HCT116 (cell line): ENCODE data around the gene GAL3ST2. TPM values are rescaled to one million over a fixed set of nuclear protein-coding genes. Genes with fewer than 3 reads are reported as not detected.

Experiments
- ATAC-seq: fragments of 200-7000 bp; cut with Tn5 transposase; 2 replicates; pipeline ENCODE4 v1.9.1; 2020; ENCODE audit warnings: mild to moderate bottlenecking, moderate library complexity
- BruUV-seq: library from RNA; stranded (reverse); fragments of 400-500 nt; replicated peaks from 2 replicates; lab custom pipeline; 2021; lab: Mats Ljungman, UMichigan
- CTCF ChIA-PET: fragments of 300-600 bp; sonication (Branson Sonifier 250); formaldehyde crosslinking; loops from one replicate; lab custom pipeline; 2021; ENCODE audit warnings: antibody characterized with exemption; lab: Charles Lee
- POLR2A ChIA-PET: fragments of 300-600, 350-600 bp; sonication (Branson Sonifier 250); formaldehyde crosslinking; loops from one replicate; lab custom pipeline; 2021; ENCODE audit warnings: antibody characterized with exemption; lab: Charles Lee
- RAD21 ChIA-PET, 2 experiments: fragments of 300-600 bp; sonication (Branson Sonifier 250); formaldehyde crosslinking; loops; one replicate each; lab custom pipeline; 2023; ENCODE audit warnings: low total read pairs in 2 of 2; ENCODE audit not compliant: uncharacterized antibody in 2 of 2, unreplicated experiment in 2 of 2, low non-redundant PET in 1 of 2; lab: Charles Lee
- DNase-seq: peaks from one replicate; pipeline ENCODE4 v3.0.0-alpha.2; 2010; ENCODE audit warnings: low read depth, low spot score
- H2AFZ ChIP-seq: fragments of 200-600 bp; shearing (Covaris generic), sonication (generic); 2 replicates; pipeline ENCODE4 v1.6.1; 2017; ENCODE audit warnings: low read depth, mixed run types, mixed read lengths, antibody characterized with exemption, low read length; ENCODE audit not compliant: poor library complexity, severe bottlenecking
- H3K27ac ChIP-seq: 2 replicates; pipeline ENCODE4 v1.5.1; 2012; ENCODE audit warnings: low read depth, low read length
- H3K27me3 ChIP-seq: fragments of 200-600 bp; sonication (generic); 2 replicates; pipeline ENCODE4 v1.6.1; 2016; ENCODE audit warnings: mixed run types, low read length, mixed read lengths; ENCODE audit not compliant: insufficient read depth
- H3K36me3 ChIP-seq, 2 experiments: fragments of 200-500 bp in 1 of 2; fragments of 200-600 bp in 1 of 2; sonication (Bioruptor generic) in 1 of 2; sonication (generic) in 1 of 2; 2 replicates each; pipeline versions ENCODE4 v1.5.1 to v1.6.1; 2014 to 2016; ENCODE audit warnings: low read length in 2 of 2, inconsistent platforms in 1 of 2, mixed read lengths in 1 of 2, mixed run types in 1 of 2; ENCODE audit not compliant: insufficient read depth in 2 of 2, control insufficient read depth in 1 of 2
- H3K4me1 ChIP-seq, 2 experiments: fragments of 200-600 bp in 1 of 2; sonication (generic) in 1 of 2; 2 replicates each; pipeline versions ENCODE4 v1.5.1 to v1.6.1; 2012 to 2017; ENCODE audit warnings: low read length in 2 of 2, inconsistent platforms in 1 of 2, mild to moderate bottlenecking in 1 of 2, mixed read lengths in 1 of 2, mixed run types in 1 of 2, moderate library complexity in 1 of 2; ENCODE audit not compliant: insufficient read depth in 2 of 2, control insufficient read depth in 1 of 2
- H3K4me2 ChIP-seq: fragments of 200-600 bp; sonication (generic); 2 replicates; pipeline ENCODE4 v1.6.1; 2017; ENCODE audit warnings: mixed run types, low read length, mixed read lengths
- H3K4me3 ChIP-seq, 2 experiments: fragments of 200-600 bp in 1 of 2; sonication (generic) in 1 of 2; replicated peaks in 1 of 2; 2 replicates each; pipeline ENCODE4 v1.5.1; 2011 to 2016; ENCODE audit warnings: low read length in 2 of 2, control low read depth in 1 of 2, low read depth in 1 of 2, mild to moderate bottlenecking in 1 of 2, mixed read lengths in 1 of 2, mixed run types in 1 of 2
- H3K79me2 ChIP-seq: fragments of 200-600 bp; sonication (generic); 2 replicates; pipeline ENCODE4 v1.6.1; 2017; ENCODE audit warnings: mild to moderate bottlenecking, mixed run types, low read length, moderate library complexity, mixed read lengths; ENCODE audit not compliant: insufficient read depth
- H3K9ac ChIP-seq: fragments of 200-600 bp; sonication (generic); 2 replicates; pipeline ENCODE4 v1.6.1; 2016; ENCODE audit warnings: low read length, mixed read lengths
- H3K9me2 ChIP-seq: fragments of 200-600 bp; sonication (generic), shearing (Covaris generic); 2 replicates; pipeline ENCODE4 v1.6.1; 2017; ENCODE audit warnings: mixed run types, mild to moderate bottlenecking, moderate library complexity; ENCODE audit not compliant: insufficient read depth
- H3K9me3 ChIP-seq, 2 experiments: fragments of 200-500 bp in 1 of 2; fragments of 200-600 bp in 1 of 2; sonication (Bioruptor generic) in 1 of 2; sonication (generic) in 1 of 2; 2 replicates each; pipeline ENCODE4 v1.6.1; 2014 to 2017; ENCODE audit warnings: low read length in 2 of 2, mixed read lengths in 2 of 2, inconsistent platforms in 1 of 2, low read depth in 1 of 2, mild to moderate bottlenecking in 1 of 2, mixed run types in 1 of 2, moderate library complexity in 1 of 2; ENCODE audit not compliant: control insufficient read depth in 1 of 2, insufficient read depth in 1 of 2
- H4K20me1 ChIP-seq: fragments of 200-600 bp; sonication (generic), shearing (Covaris generic); 2 replicates; pipeline ENCODE4 v1.6.1; 2017; ENCODE audit warnings: mixed run types, mild to moderate bottlenecking, moderate library complexity; ENCODE audit not compliant: insufficient read depth
- ATF3 ChIP-seq: IDR thresholded peaks from 2 replicates; pipeline ENCODE4 v1.6.1; 2012
- CEBPB ChIP-seq: IDR thresholded peaks from 2 replicates; pipeline ENCODE4 v1.6.1; 2012; ENCODE audit warnings: low read depth
- ELF1 ChIP-seq: IDR thresholded peaks from 2 replicates; pipeline ENCODE4 v1.6.1; 2012; ENCODE audit warnings: low read depth, borderline replicate concordance
- EZH2 ChIP-seq: fragments of 200-600 bp; sonication (generic); IDR thresholded peaks from 2 replicates; pipeline ENCODE4 v1.6.1; 2017; ENCODE audit warnings: antibody characterized with exemption, mixed run types
- JUND ChIP-seq: IDR thresholded peaks from 2 replicates; pipeline ENCODE4 v1.6.1; 2012
- POLR2A ChIP-seq: IDR thresholded peaks from 2 replicates; pipeline ENCODE4 v1.7.0; 2011; ENCODE audit warnings: borderline replicate concordance; ENCODE audit not compliant: insufficient read depth, insufficient read length; ENCODE audit errors: extremely low read depth
- POLR2AphosphoS5 ChIP-seq: IDR thresholded peaks from 2 replicates; pipeline ENCODE4 v1.6.1; 2011; ENCODE audit warnings: mild to moderate bottlenecking, low read depth, low read length, moderate library complexity
- RAD21 ChIP-seq: IDR thresholded peaks from 2 replicates; pipeline ENCODE4 v1.6.1; 2012; ENCODE audit warnings: low read depth, mild to moderate bottlenecking
- REST ChIP-seq: IDR thresholded peaks from 2 replicates; pipeline ENCODE4 v1.6.1; 2012; ENCODE audit warnings: low read depth
- SIN3A ChIP-seq: IDR thresholded peaks from 2 replicates; pipeline ENCODE4 v1.6.1; 2012; ENCODE audit warnings: low read depth
- SP1 ChIP-seq: IDR thresholded peaks from 2 replicates; pipeline ENCODE4 v1.6.1; 2012; ENCODE audit warnings: low read depth
- intact Hi-C: fragments of 100-400 bp; cut with micrococcal nuclease; formaldehyde crosslinking; loops from 2 replicates; pipeline ENCODE4 v1.10.0; 2022
- total RNA-seq: library from RNA; stranded (reverse); gene quantifications from one replicate; pipeline ENCODE4 v1.2.1, GENCODE V29; 2021; ENCODE audit not compliant: unreplicated experiment

Gene GAL3ST2
- total RNA-seq, 1 experiment from 2014 or later, result 0.44 TPM

GRCh38 chr2:241752253-241752652 lies 24.4 kb upstream of the GAL3ST2 start:
- TF ChIP-seq JUND (no peak), EZH2 (no peak), ELF1 (no peak), POLR2AphosphoS5 (no peak), RAD21 (no peak), SIN3A (no peak), ATF3 (no peak), SP1 (no peak), POLR2A (no peak), REST (no peak), CEBPB (no peak)
- RAD21 ChIA-PET, result no interaction called here

More at GRCh38 chr2:241752253-241752652, 24.4 kb upstream of the GAL3ST2 start:
- no peaks in the 10 kb centered on the region for H3K27me3 ChIP-seq
- no TSS peak for BruUV-seq
- intact Hi-C loops, result no loop called here
- ATAC-seq (no peak), DNase-seq (no peak)
- CTCF ChIA-PET, result no interaction called here
- H3K36me3 ChIP-seq, result no peaks in the 10 kb centered on the region; a peak in 2 of 4 replicates
- no peak overlapping the region for H3K27ac ChIP-seq
- no peaks in the 10 kb centered on the region for H4K20me1 ChIP-seq
- no peak overlapping the region for H3K4me3 ChIP-seq
- POLR2A ChIA-PET, result no interaction called here
- no peaks in the 10 kb centered on the region for H3K9me3 ChIP-seq
- H3K9me2 ChIP-seq, result no peaks in the 10 kb centered on the region
- H3K9ac ChIP-seq, result no peak overlapping the region
- H3K4me1 ChIP-seq, result no peaks in the 10 kb centered on the region
- no peak overlapping the region for H2AFZ ChIP-seq
- H3K4me2 ChIP-seq, result no peak overlapping the region
- no peaks in the 10 kb centered on the region for H3K79me2 ChIP-seq
